ENCODE measurements around the gene AP1G2. TPM values are rescaled to one million over a fixed set of nuclear protein-coding genes. Genes with fewer than 3 reads are reported as not detected.

AP1G2 gene
- total and polyA plus RNA-seq, 2 of the 4 experiments (the other 2 are of a cell fraction) = 2.9 to 19.2 TPM

DNA sequence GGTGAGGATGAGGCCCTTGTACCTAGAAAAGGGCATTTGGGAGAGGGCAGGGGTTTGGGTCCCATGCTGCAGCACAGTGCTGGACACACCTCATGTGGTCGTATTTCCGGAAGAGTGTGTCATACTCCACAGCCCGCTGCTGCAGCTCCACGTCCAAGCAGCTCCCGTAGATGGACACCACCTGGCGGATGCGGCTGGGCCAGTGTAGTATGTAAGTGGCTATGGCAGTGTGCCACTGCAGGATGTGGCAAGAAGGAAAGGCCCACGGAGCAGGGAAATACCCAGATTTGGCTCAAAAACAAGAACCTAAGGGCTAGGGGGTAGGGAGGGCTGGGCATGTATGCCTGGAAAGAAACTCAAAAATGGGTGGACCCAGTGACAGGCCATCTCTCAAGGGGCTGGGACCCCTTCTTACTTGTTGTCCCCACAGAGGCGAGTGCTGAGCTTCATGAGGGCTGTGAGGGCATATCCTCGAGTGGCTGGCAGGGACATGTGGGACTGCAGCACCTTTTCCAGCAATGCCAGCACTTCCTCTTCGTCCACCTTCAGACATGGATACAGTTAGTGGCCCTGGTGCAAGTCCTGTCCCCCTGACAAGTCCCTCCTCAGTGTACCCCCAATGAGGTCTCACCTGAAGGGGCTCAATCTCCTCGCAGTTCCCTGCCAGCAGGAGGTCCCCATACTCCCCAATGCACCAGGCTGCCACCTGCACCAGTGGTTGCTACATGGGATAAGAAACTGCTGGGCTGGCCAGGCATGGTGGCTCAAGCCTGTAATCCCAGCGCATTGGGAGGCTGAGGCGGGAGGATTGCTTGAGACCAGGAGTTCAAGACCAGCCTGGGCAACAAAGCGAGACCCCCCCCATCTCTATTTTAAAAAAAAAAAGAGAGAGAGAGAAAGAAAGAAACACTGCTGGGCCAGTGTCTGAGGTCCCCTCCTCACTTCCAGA, 5.4 kb downstream of the AP1G2 start:
- Histone ChIP-seq H2AK9ac (replicated peaks; ENCODE audit: low read depth, low read length, poor library complexity) (no peak overlapping the region), H4K91ac (ENCODE audit: insufficient read depth, low read depth, low read length) (no peak overlapping the region)
- ATAC-seq (ENCODE audit: low read depth) = no peak
- TF ChIP-seq SMC3 (IDR thresholded peaks at IDR 0.05; ENCODE audit: low read depth, low read length) (no peak), POLR2A (IDR thresholded peaks at IDR 0.05; ENCODE audit: low read depth, low read length) (no peak), RAD21 (IDR thresholded peaks at IDR 0.05; ENCODE audit: low read length) (no peak), FOS (IDR thresholded peaks at IDR 0.05; ENCODE audit: low read depth, low read length) (no peak), RCOR1 (IDR thresholded peaks at IDR 0.05; ENCODE audit: insufficient replicate concordance, low read length) (no peak), MAFK (IDR thresholded peaks at IDR 0.05; ENCODE audit: low read depth, low read length) (no peak), MAZ (IDR thresholded peaks at IDR 0.05; ENCODE audit: borderline replicate concordance, low read depth, low read length) (no peak), NFE2L2 (IDR thresholded peaks at IDR 0.05; ENCODE audit: low read depth, low read length) (no peak), CEBPB (IDR thresholded peaks at IDR 0.05; ENCODE audit: low read depth, low read length) (no peak), BHLHE40 (IDR thresholded peaks at IDR 0.05; ENCODE audit: low read depth, low read length) (no peak), MXI1 (IDR thresholded peaks at IDR 0.05; ENCODE audit: borderline replicate concordance, low read depth, low read length) (no peak)
- TF ChIP-seq, protein P1, sequence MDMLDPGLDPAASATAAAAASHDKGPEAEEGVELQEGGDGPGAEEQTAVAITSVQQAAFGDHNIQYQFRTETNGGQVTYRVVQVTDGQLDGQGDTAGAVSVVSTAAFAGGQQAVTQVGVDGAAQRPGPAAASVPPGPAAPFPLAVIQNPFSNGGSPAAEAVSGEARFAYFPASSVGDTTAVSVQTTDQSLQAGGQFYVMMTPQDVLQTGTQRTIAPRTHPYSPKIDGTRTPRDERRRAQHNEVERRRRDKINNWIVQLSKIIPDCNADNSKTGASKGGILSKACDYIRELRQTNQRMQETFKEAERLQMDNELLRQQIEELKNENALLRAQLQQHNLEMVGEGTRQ (IDR thresholded peaks at IDR 0.05; ENCODE audit: low read depth, low read length) = no peak
- TF ChIP-seq, protein P2, sequence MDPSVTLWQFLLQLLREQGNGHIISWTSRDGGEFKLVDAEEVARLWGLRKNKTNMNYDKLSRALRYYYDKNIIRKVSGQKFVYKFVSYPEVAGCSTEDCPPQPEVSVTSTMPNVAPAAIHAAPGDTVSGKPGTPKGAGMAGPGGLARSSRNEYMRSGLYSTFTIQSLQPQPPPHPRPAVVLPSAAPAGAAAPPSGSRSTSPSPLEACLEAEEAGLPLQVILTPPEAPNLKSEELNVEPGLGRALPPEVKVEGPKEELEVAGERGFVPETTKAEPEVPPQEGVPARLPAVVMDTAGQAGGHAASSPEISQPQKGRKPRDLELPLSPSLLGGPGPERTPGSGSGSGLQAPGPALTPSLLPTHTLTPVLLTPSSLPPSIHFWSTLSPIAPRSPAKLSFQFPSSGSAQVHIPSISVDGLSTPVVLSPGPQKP (IDR thresholded peaks at IDR 0.05; ENCODE audit: borderline replicate concordance, low read depth, low read length) = no peak

More for the DNA sequence above, 5.4 kb downstream of the AP1G2 start:
- H4K5ac ChIP-seq (ENCODE audit: low read depth, low read length) = no peak overlapping the region
- H2BK20ac ChIP-seq (ENCODE audit: low read depth, low read length) = no peak overlapping the region
- POLR2A ChIA-PET (ENCODE audit: unreplicated experiment) = interaction anchor here (1.0 kb wide), 1 partner anchor 84 kb away, joined by 3 read pairs; no protein-coding TSS in a partner anchor
- no peak overlapping the region for H3K4me3 ChIP-seq (ENCODE audit: insufficient read depth, low read depth, low read length)
- peaks cover 5 to 7% of the 10 kb centered on the region in 2 experiments; a peak in 3 of 4 replicates for H3K79me1 ChIP-seq (ENCODE audit: low read depth in 1 of 2, low read length in 2 of 2)
- no peak overlapping the region for H3K18ac ChIP-seq (ENCODE audit: low read depth, low read length)
- H2BK120ac ChIP-seq (ENCODE audit: low read depth, low read length) = no peak overlapping the region
- no peak overlapping the region for H2AK5ac ChIP-seq (ENCODE audit: low read depth, low read length)
- no peak overlapping the region for H4K8ac ChIP-seq (ENCODE audit: low read depth in 2 of 2, low read length in 2 of 2)
- BruUV-seq (replicated peaks) = no TSS peak
- intact Hi-C loops (cut with micrococcal nuclease) (loop anchor here (1.0 kb wide), 1 partner anchor 84 kb away; no protein-coding TSS in a partner anchor), dilution Hi-C loops (cut with HindIII; ENCODE audit: low sequenced_read_pairs, unreplicated experiment) (no loop called here), in situ Hi-C loops (cut with MboI; ENCODE audit: low sequenced_read_pairs) (no loop called here)
- H3K36me3 ChIP-seq (ENCODE audit: control insufficient read depth, insufficient read depth, low read length) = peaks cover 7% of the 10 kb centered on the region
- no peak overlapping the region for H3K56ac ChIP-seq (ENCODE audit: extremely low read depth, insufficient read depth, low read length)
- no peak for DNase-seq
- no peak overlapping the region for H2BK5ac ChIP-seq (ENCODE audit: low read depth, low read length, poor library complexity, severe bottlenecking)
- no peak overlapping the region for H2AFZ ChIP-seq (replicated peaks; ENCODE audit: low read length, poor library complexity)
- no peaks in the 10 kb centered on the region for H3K9me3 ChIP-seq (ENCODE audit: control insufficient read depth, insufficient read depth, low read length)
- peaks cover under 1% of the 10 kb centered on the region; the same call in 1 of the 2 replicates for H3K4me1 ChIP-seq (ENCODE audit: control insufficient read depth, insufficient read depth, low read length)
- CTCF ChIA-PET = interaction anchor here (0.6 to 4.2 kb wide), 3 partner anchors 84 to 182 kb away, joined by 3 to 30 read pairs (median 3); no protein-coding TSS in a partner anchor
- no peak overlapping the region for H3K27ac ChIP-seq (ENCODE audit: insufficient read depth, low read length)
- no peaks in the 10 kb centered on the region for H4K20me1 ChIP-seq (ENCODE audit: insufficient read depth, low read length)
- no peaks in the 10 kb centered on the region for H3K27me3 ChIP-seq (ENCODE audit: control insufficient read depth, insufficient read depth, low read length)
- H3K9me1 ChIP-seq (ENCODE audit: insufficient read depth, low read length) = peaks cover 7% of the 10 kb centered on the region; the same call in 1 of the 2 replicates
- 85% methylated on average over 7 of the region's 15 CpGs; no CpG with 5 or more reads in 1 of the 2 experiments for WGBS, 2 experiments (ENCODE audit: extremely low coverage in 2 of 2, insufficient read length in 1 of 2)
- no peak overlapping the region for H3K4me2 ChIP-seq (ENCODE audit: low read depth, low read length)
- H3K9ac ChIP-seq (ENCODE audit: low read depth, low read length) = no peak overlapping the region
- no peak overlapping the region for H3K23ac ChIP-seq (ENCODE audit: low read depth, low read length)
- H2BK15ac ChIP-seq (ENCODE audit: low read depth, low read length) = no peak overlapping the region
- H3K14ac ChIP-seq (replicated peaks; ENCODE audit: low read depth, low read length) = no peak overlapping the region
- H3K4ac ChIP-seq (ENCODE audit: low read depth, low read length) = no peak overlapping the region

Measured in IMR-90 (cell line).